Glutamatergic neuron (in vitro differentiated cells): ENCODE results near the gene CDH9. TPM values are rescaled to one million over a fixed set of nuclear protein-coding genes. Genes with fewer than 3 reads are reported as not detected.
A peak's percentile ranks its signal among the peaks of the same experiment; 100 is the strongest.

Experiments used
- DNase-seq: peaks from one replicate; pipeline ENCODE4 v3.0.0; 2022
- H3K27ac Mint-ChIP-seq: one replicate; pipeline ENCODE4 v1.8.0; 2020; ENCODE audit warnings: mild to moderate bottlenecking, mixed read lengths, inconsistent platforms; ENCODE audit not compliant: unreplicated experiment
- H3K27me3 Mint-ChIP-seq: one replicate; pipeline ENCODE4 v1.8.0; 2020; ENCODE audit warnings: mild to moderate bottlenecking, moderate library complexity, mixed read lengths, inconsistent platforms; ENCODE audit not compliant: unreplicated experiment
- H3K36me3 Mint-ChIP-seq: one replicate; pipeline ENCODE4 v1.8.0; 2020; ENCODE audit warnings: mild to moderate bottlenecking, mixed read lengths, inconsistent platforms; ENCODE audit not compliant: unreplicated experiment
- H3K4me1 Mint-ChIP-seq: one replicate; pipeline ENCODE4 v1.8.0; 2020; ENCODE audit warnings: mild to moderate bottlenecking, low read depth, mixed read lengths, inconsistent platforms; ENCODE audit not compliant: unreplicated experiment
- H3K4me3 Mint-ChIP-seq: one replicate; pipeline ENCODE4 v1.8.0; 2020; ENCODE audit warnings: mild to moderate bottlenecking, mixed read lengths, inconsistent platforms; ENCODE audit not compliant: unreplicated experiment
- H3K9me3 Mint-ChIP-seq: one replicate; pipeline ENCODE4 v1.8.0; 2020; ENCODE audit warnings: mild to moderate bottlenecking, moderate library complexity, mixed read lengths, inconsistent platforms; ENCODE audit not compliant: unreplicated experiment
- CTCF ChIP-seq: fragments of 200-600 bp; sonication (generic); IDR thresholded peaks from one replicate; pipeline ENCODE4 v1.5.0; 2021; ENCODE audit not compliant: partially characterized antibody, unreplicated experiment
- total RNA-seq: library from RNA; stranded (reverse); fragmentation: NEBNext Ultra II Directional; extraction: Animal tissue kit (Norgen Biotek cat#: 25700); gene quantifications from one replicate; pipeline ENCODE4 v1.2.1, GENCODE V29; 2021; ENCODE audit not compliant: unreplicated experiment

Gene CDH9
- total RNA-seq, 1 donor from 2014 or later = 3.6 TPM

DNA sequence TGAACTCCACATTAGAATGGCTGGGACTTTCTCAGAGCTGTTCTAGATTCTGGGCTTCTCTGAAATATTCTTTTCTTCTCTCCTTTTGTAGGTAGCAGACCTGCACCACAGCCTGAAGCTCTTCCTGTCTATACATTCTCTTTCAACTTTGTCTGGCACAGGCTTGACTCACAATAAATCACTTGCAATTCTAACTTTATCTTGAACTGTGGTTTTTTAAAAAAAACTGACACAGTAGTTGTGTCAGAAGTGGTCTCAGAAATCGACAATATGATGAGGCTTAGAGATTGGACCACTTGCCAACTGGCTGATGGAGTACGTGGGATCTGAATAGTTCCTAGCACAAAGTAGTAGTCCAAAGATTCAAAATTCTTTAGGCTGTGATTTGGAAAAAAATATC is 24.1 kb upstream of the CDH9 start:
- no peaks in the 10 kb centered on the region for H3K27me3 Mint-ChIP-seq
- no peaks in the 10 kb centered on the region for H3K36me3 Mint-ChIP-seq
- no peak for DNase-seq
- H3K27ac Mint-ChIP-seq = no peak overlapping the region
- no peak overlapping the region for H3K4me3 Mint-ChIP-seq
- H3K9me3 Mint-ChIP-seq = no peaks in the 10 kb centered on the region
- no peak for TF ChIP-seq CTCF
- no peaks in the 10 kb centered on the region for H3K4me1 Mint-ChIP-seq

GRCh38 chr5:27048510-27048909 is 10.1 kb upstream of the CDH9 start:
- Mint-ChIP-seq H3K36me3 (no peaks in the 10 kb centered on the region), H3K4me1 (peaks cover 7% of the 10 kb centered on the region), H3K27ac (no peak overlapping the region), H3K9me3 (no peaks in the 10 kb centered on the region), H3K4me3 (no peak overlapping the region), H3K27me3 (no peaks in the 10 kb centered on the region)
- no peak for TF ChIP-seq CTCF
- DNase-seq = no peak

- no peak for DNase-seq
- Mint-ChIP-seq H3K36me3 (no peaks in the 10 kb centered on the region), H3K27ac (no peak overlapping the region), H3K27me3 (no peaks in the 10 kb centered on the region), H3K4me1 (peaks cover 10% of the 10 kb centered on the region), H3K9me3 (no peaks in the 10 kb centered on the region), H3K4me3 (no peak overlapping the region)
- no peak for TF ChIP-seq CTCF
Measured at GRCh38 chr5:27041372-27041771, 3.0 kb upstream of the CDH9 start.

DNA sequence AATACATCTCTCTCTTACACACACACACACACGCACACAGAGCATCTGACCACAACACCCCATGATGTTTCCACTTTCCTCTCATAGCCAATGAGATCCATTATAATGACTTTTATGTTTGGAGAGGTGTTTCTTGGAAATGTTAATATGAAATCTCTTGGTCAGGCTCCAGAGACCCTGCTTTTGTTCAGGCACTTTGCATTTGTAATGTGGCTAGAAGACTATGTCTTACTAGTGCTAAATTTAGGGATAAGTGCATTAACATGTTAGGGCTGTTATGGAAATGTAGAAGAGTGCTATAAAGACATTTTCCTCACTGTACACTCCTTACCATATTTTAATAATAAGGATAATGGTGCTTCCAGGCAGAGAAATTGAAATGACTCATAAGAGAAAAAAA is 3.8 kb downstream of the CDH9 start:
- Mint-ChIP-seq H3K27me3 (peaks cover under 1% of the 10 kb centered on the region), H3K36me3 (no peaks in the 10 kb centered on the region), H3K4me3 (peak overlapping the region; percentile 10), H3K9me3 (no peaks in the 10 kb centered on the region), H3K4me1 (peaks cover 16% of the 10 kb centered on the region), H3K27ac (no peak overlapping the region)
- TF ChIP-seq CTCF = no peak
- DNase-seq = no peak

DNA sequence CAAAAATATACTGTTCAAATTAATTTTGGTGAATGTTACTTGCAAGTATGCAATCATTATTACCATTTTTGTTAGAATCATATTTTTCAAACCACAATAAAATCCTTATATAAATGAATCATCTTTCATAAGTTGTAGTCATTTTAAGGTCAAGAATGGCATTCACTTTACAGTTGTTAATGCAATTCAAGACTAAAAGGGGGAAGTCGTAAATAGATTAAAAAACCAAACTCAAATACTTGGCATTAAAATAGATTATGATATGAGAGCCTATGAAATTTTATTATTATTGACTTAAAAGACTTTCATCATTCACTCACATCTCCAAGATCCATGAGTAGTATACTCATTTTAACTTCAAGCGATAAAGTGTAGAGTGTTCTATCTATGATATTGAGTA is 11.6 kb downstream of the CDH9 start:
- no peaks in the 10 kb centered on the region for H3K36me3 Mint-ChIP-seq
- no peak for DNase-seq
- H3K27ac Mint-ChIP-seq = no peak overlapping the region
- H3K9me3 Mint-ChIP-seq = no peaks in the 10 kb centered on the region
- no peak overlapping the region for H3K4me3 Mint-ChIP-seq
- peaks cover 3% of the 10 kb centered on the region for H3K4me1 Mint-ChIP-seq
- TF ChIP-seq CTCF = no peak
- peaks cover 2% of the 10 kb centered on the region for H3K27me3 Mint-ChIP-seq
